Measurements from ENCODE around the gene KLHL29.

GRCh38 chr2:23366720-23367119 is 18.3 kb upstream of the KLHL29 start:
- TF ChIP-seq, protein P1, sequence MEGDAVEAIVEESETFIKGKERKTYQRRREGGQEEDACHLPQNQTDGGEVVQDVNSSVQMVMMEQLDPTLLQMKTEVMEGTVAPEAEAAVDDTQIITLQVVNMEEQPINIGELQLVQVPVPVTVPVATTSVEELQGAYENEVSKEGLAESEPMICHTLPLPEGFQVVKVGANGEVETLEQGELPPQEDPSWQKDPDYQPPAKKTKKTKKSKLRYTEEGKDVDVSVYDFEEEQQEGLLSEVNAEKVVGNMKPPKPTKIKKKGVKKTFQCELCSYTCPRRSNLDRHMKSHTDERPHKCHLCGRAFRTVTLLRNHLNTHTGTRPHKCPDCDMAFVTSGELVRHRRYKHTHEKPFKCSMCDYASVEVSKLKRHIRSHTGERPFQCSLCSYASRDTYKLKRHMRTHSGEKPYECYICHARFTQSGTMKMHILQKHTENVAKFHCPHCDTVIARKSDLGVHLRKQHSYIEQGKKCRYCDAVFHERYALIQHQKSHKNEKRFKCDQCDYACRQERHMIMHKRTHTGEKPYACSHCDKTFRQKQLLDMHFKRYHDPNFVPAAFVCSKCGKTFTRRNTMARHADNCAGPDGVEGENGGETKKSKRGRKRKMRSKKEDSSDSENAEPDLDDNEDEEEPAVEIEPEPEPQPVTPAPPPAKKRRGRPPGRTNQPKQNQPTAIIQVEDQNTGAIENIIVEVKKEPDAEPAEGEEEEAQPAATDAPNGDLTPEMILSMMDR (IDR thresholded peaks at IDR 0.05; ENCODE audit: low read depth, low read length, poor library complexity, severe bottlenecking), result no peak
- TF ChIP-seq EZH2phosphoT487 (IDR thresholded peaks at IDR 0.05; ENCODE audit: borderline replicate concordance, low read length), result no peak
